Testis (tissue), 2 donors: ENCODE results near the gene KLRC2.

Source experiments
- CTCF ChIP-seq, 3 experiments: fragments of 450-650 bp in 2 of 3; fragments of 200-600 bp in 1 of 3; sonication (generic) in 1 of 3; IDR thresholded peaks; one replicate each; pipeline ENCODE4 v1.5.1; 2016 to 2019; ENCODE audit warnings: antibody characterized with exemption in 3 of 3, mild to moderate bottlenecking in 2 of 3, moderate library complexity in 1 of 3
- POLR2A ChIP-seq: fragments of 450-650 bp; IDR thresholded peaks from one replicate; pipeline ENCODE4 v1.6.1; 2017; ENCODE audit warnings: antibody characterized with exemption, mild to moderate bottlenecking, moderate library complexity

DNA sequence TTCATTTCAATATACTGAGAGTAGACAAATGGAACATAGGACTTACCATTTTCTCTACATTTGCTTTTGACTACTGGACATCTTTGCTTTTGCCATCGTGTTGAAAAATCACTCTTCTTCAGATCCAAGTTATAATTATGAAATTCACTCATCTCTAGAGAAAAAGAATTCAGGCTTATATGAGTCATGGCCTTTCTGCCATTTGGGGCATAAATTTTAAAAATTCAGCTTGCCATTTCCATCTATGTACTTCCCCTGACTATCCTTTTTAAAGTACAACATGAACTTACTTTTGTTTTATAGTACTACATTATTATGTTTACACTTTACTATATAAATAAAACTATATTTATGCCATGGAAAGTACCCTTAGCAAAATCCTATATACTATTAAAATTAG lies 49.0 kb downstream of the KLRC2 start:
- TF ChIP-seq CTCF (IDR thresholded peaks at IDR 0.05) (no peak), POLR2A (no peak)
